CD4-positive, alpha-beta T cell treated with Interleukin-17A for 1 hour (primary cell): ENCODE results near the gene UBR4.
"Not testable (repeated sequence)": the region's sequence is repeated elsewhere in the genome, so short reads cannot be mapped to it uniquely, and the experiment has no call there.

Experiments used
- DNase-seq: peaks from one replicate; pipeline ENCODE4 v3.0.0-alpha.2; 2020

The UBR4 gene

GRCh38 chr1:19219451-19219850, 9.4 kb upstream of the UBR4 start:
- DNase-seq = no peak

GRCh38 chr1:19216585-19216984, 6.5 kb upstream of the UBR4 start:
- not testable (repeated sequence) for DNase-seq

GRCh38 chr1:19213580-19213979, 3.5 kb upstream of the UBR4 start:
- no peak for DNase-seq

- DNase-seq = no peak
These were observed 2.1 kb upstream of the UBR4 start for GRCh38 chr1:19212167-19212566.

- no peak for DNase-seq
These were observed 895 bp upstream of the UBR4 start for GRCh38 chr1:19210772-19211549.

GRCh38 chr1:19209439-19209989, 552 bp downstream of the UBR4 start:
- DNase-seq = peak; percentile 60

GRCh38 chr1:19208710-19209438, 1.2 kb downstream of the UBR4 start:
- DNase-seq = peak; percentile 8

- no peak for DNase-seq
These were observed 3.1 kb downstream of the UBR4 start for GRCh38 chr1:19206947-19207346.

GRCh38 chr1:19205845-19206244, 4.2 kb downstream of the UBR4 start:
- DNase-seq = no peak

- no peak for DNase-seq
These were observed 4.7 kb downstream of the UBR4 start for GRCh38 chr1:19205403-19205802.

- DNase-seq = no peak
These were observed 5.4 kb downstream of the UBR4 start for GRCh38 chr1:19204446-19205266.

- DNase-seq = no peak
These were observed 6.6 kb downstream of the UBR4 start for GRCh38 chr1:19203440-19203839.

- peak; percentile 27 for DNase-seq
These were observed 7.7 kb downstream of the UBR4 start for GRCh38 chr1:19202396-19202795.

- no peak for DNase-seq
These were observed 10.0 kb downstream of the UBR4 start for GRCh38 chr1:19199969-19200604.

GRCh38 chr1:19199329-19199968, 10.6 kb downstream of the UBR4 start:
- DNase-seq = no peak

- no peak for DNase-seq
These were observed 11.2 kb downstream of the UBR4 start for GRCh38 chr1:19198820-19199219.

GRCh38 chr1:19197845-19198244, 12.2 kb downstream of the UBR4 start:
- DNase-seq = no peak

GRCh38 chr1:19196331-19196730, 13.7 kb downstream of the UBR4 start:
- DNase-seq = no peak

- no peak for DNase-seq
These were observed 17.1 kb downstream of the UBR4 start for GRCh38 chr1:19193004-19193403.

- no peak for DNase-seq
These were observed 18.3 kb downstream of the UBR4 start for GRCh38 chr1:19191811-19192210.

- no peak for DNase-seq
These were observed 19.6 kb downstream of the UBR4 start for GRCh38 chr1:19190468-19190867.

- no peak for DNase-seq
These were observed 20.8 kb downstream of the UBR4 start for GRCh38 chr1:19189270-19189669.
